Activated CD4-positive, alpha-beta T cell treated with anti-CD3 and anti-CD28 coated beads for 4 hours (primary cell): Measurements from ENCODE around the gene HDGFL2.

Source experiments
- DNase-seq, 2 donors: peaks; one replicate each; pipeline ENCODE4 v3.0.0-alpha.2; 2020

HDGFL2 gene

DNA sequence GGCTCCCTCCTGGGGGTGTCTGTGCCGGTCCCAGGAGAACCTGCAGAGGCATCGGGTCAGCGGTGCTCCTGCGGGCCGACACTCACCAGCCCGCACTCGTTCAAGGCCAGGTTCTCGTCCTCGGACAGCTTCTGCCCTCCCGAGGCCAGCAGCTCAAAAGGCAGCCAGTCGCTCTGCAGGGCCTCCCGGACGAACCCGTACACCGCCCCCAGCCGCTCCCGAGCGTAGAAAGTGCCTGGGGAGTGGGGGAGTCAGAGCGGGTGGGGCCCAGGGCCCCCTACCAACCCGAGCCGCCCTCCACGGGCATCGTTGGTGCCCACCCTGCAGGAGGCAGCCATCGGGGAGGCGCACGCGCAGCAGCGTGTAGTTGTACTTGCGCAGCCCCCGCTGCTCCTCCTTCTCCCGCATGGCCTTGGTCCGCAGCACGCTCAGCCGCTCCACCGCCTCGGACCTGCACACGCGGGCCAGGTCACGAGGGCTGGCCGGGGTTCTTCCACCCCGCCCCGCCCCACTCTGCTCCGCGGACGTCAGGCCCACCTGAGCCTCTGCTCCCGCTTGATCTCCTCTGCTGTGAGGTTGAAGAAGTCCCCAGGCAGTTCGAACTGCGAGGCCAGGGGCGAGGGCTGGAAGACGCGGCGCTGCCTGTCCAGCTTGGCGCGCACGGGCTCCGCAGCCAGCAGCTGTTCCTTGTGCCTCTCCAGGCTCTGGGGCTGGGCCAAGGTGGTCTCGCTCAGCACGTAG is 26.0 kb upstream of the HDGFL2 start:
- DNase-seq, result no peak

DNA sequence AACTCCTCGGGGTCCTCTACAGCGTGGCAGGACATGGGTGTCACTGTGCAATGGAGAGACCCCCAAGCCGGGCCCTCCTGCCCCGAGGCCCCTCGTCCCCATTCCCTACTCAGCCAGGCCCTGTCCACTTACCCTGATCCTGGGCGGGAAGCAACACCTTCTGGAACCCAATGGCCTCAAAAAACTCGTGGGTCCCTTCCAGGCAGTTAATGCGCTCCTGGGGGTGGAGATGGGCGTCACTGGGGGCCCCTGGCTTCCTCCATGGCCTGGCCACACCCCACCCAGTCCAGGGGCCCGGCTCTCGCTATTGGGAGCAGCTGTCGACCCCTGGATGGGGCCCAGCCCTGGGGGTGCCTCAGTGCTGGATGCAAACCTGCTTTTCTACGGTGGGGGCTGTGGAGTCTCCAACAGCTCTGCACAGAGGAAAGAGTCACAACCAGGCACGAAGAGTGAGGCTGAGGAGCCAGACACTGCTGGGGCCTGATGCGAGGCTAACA is 25.3 kb upstream of the HDGFL2 start:
- DNase-seq, result no peak

DNA sequence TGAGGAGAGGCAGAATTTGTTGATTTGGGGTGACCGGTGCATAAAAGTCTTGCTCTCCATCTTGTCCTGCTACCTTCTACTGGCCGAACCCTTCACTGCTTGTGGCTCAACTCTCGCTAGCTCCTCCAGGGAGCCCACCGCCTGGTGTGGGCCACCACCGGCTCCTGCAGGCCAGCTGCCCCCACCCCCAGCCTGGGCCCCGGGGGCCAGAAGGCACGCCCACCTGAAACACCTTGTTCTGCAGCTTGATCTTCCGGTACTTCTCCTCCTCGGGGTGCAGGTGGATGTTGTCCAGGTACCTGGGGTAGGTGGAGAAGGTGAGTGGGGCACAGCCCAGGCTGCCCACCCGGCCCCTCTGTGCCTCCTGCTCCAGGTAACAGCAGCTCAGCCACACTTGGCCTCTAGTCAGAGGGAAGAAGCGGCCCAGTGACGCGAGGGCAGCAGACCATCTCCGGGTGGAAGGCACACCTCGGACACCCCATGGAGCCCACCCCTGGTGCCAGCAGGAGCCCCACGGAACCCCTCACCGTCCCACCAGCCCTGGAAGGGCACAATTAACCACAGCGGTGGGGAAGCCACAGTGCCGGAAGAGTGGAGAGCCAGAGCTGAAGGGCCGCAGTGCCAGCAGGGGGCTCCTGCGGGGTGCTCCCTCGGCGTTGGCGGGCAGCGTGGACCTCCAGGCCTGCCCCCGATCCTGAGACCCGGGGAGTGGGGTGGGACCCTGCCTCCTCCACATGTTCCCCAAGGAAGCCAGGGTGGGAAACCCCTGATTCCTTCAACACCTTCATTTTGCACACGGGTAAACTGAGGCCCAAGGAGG is 24.6 kb upstream of the HDGFL2 start:
- DNase-seq, result no peak

DNA sequence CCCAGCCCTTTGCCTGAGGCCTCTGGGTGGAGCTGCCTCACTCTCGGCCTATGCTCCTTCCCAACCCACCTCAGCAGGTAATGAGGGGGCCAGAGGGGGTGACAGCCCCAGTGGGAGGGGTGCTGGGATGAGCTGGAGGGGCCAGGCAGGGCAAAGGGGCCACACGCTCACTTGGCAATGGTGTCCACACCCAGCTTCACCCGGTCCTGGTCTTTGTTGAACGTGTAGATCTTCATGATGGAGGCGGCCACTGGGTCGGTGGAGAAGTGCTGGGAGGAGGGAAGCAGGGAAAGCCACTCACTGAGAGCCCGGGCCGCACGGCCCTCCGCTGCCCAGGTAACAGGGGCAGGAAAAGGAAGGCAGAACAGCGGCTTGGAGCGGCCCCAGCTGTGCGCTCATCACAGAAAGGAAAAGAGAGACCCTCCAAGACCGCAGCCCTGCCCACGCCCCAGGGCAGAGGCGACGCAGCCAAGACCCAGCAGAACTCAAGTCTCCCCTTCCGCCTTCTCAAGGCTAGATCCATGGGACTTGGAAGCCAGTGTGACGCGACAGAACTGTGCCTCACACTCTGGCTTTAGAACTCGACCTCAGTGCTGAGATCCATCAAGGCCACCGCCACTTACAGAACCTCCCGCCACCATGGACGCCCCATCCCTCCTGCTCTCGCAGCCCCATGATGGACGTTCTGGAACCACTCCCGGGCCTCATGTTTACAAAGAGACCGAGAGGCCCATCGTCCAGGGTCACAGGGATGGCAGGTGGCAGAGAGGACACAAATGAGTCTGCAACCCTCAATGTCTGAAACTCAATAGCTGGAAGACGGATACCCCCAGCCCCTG is 23.7 kb upstream of the HDGFL2 start:
- no peak for DNase-seq

DNA sequence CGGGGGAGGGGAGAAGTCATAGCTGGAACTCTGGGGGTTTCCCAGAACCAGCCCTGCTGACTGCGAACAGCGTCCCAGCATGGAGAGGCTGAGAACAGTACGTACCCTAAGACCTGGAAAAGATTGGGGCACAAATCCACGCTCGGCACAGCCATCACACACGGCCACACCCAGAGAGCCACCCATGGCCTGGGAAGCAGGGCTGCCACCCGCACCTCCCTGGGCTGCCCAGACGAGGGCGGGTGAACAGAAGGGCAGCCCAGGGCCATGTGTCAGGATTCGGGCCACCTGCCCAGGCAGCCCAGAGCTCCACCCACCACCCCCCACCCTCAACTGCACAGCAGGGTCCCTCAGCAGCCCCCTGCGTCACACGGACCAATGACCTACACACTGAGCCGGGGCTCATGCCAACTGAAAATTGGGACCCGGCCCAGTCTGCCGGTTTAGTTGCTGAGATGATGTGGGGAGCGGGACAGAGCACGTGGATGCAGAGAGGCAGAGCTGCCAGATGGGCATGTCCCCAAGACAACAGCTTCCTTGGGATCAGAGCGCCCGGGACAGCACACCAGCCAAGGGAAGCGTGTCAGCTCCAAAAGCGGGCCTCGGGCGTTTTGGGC is 23.0 kb upstream of the HDGFL2 start:
- DNase-seq, result no peak

DNA sequence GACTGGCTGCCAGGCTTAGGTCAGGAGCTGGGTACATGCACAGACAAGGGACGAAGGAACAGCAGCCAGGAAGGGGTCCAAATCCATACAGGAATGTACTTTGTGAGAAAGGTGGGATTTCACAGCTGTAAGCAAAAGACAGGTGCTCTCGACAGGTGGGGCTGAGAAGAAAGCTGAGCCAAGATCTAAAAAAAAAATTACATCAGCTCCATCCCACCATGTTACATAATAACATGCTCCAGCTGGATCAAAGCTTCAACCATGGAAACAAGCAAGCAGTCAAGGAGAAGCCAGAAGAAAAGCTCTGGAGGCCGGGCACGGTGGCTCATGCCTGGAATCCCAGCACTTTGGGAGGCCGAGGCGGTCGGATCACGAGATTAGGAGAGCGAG is 22.5 kb upstream of the HDGFL2 start:
- DNase-seq, result no peak

DNA sequence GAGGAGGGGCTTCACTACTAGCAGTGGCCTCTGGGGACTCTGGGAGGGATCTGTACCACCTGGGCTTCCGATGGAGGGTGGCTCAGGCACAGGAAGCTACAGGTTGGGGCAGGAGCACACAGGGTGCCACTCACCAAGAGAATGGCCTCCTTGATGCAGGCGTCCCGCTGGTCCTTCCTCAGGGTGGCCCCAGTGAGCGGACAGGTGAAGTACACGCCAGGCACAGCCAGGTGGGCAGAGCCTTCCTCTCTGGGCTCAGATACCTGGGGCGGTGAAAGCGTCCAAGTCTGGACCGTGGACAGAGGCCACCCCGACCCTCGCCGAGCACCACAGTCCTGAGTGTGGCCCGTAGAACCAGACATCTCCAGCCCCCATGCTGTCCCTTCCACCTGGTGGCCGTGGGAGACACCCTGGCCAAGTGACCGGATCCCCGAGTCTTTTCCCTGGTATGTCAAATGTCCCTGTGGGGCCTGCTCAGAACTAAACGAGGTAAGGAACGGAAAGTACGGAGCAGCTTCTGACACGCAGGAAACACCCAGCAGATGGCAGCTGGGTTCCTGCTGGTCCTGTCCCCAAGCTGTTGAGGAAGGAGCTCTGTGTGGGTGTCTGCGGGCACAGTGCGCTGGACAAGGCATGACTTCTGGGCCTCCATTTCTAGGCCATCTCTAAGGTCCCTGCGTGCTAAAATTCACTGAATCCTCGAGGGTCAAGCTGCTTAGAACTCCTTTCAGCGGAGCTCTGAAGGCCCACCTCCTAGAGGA is 19.7 kb upstream of the HDGFL2 start:
- DNase-seq, result no peak

DNA sequence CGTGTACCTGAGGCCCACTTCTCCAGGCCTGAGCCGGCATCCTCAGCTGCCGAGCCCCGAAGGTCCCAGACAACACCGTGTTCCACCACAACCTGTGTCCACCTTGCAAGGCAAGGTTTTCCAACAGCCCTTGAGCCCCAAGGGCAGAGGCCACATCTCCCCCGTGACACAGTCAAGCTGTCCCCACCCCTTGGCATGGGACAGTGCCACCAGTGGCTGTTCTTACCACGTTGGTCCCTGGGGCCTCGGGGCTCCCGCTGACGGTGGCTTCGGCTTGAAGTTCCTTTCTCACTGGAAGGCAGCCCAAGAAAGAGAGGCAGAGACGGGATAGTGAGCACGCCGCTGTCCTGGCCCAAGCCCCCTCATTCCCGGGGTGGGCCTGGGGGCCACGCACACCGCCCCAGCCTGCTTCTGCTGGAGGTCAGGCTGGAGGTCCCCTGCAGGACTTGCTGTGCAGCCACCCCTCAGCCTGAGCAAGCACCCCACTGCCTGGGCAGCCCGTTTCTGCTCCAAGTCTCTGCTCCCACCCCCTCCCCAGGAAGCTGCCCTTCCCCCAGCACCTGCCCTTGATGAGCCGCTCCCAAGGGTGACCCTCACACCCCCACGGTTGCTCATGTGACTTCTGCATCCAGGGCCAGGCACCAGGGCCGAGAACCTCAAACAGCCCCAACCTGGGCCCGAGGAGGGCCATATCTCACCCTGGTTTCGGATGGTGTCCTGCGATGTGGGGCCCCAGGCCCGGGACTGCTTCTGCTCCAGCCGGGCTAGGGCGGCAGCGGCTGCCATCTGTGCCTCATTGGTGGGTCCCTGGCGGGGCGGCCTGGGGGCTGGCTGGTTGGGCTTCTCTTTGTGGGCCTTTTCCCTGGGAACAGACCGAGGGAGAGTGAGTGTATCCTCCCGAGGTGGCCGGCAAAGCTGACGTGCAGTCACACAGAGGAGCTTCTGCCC is 18.6 kb upstream of the HDGFL2 start:
- DNase-seq, result no peak

DNA sequence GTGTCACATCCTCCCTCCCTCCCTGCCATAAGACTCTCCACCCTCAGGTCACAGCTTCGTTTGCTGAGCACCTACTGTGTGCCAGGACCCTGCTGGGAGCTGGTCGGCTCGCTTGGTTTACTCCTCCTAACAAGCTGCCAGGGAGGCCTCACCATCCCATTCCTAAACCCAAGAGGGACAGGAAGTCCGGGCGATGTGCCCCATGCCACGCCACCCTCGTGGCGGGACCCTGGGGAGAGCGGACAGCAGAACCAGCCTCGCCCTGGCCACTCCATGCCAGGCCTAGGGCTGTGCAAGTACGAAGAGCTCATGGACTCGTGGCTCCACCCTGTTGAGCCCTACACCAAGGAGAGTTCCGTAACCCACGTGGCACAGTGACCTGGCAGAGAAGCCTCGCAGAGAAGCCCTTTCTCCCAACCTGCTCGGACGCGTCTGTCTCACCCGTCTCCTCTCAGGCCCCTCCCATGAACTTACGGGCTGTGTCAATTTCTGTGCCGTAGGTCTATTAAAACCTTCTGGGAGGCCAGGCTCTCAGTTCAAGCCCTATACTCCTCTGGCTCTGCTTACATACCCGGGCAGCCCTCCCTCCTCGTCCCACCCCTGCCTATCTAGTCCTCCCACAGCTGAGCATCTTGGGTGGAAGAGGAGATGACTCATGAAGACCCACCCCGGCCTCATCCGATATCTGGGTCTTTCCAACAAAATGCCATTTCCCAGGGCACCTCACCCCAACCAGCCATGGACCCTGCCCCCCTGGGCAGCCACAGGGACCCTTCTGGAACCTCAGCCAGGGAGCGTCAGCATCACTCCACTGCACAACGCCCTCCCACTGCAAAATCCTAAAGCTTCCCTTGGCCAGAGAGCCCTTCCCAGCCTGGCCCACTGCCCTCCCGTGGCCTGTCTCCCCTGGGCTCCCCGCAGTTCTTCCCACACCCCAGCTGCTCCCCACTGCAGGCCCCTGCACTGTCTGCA is 17.1 kb upstream of the HDGFL2 start:
- DNase-seq, result no peak

DNA sequence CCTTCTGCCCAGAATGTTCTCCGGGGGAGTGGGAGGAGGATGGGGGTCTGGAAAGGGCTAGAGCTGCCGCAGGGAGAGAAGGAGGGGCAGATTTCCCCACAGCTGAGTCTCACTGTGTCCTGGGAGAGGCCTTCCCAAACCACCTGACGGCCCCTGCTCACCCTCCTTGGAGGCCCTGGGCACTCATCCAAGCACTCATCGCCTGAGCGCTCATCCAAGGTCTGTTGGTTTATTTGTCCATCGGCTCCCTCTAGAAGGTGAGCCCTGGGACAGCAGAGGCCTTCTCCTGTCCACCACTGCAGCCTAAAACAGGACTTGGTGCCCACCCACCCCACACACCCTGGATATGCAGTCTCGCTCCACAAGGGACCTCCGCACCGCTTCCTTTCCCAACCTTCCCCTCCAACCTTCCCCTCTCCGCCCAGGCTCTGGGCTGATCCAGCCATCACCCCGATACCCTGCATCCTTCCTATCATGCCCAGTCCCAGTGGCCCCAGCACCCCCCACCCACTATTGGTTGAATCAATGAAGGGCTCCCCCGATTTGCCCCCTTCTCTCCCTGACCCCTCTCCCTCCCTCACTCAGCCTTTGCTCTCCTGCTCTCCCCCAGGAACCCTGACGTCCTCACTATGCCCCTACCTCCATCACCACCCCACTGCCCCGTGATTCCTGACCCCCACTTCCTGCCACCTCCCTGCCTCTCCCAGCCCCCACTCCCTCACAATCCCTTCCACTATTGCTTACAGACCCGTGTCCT is 16.2 kb upstream of the HDGFL2 start:
- DNase-seq, result no peak

DNA sequence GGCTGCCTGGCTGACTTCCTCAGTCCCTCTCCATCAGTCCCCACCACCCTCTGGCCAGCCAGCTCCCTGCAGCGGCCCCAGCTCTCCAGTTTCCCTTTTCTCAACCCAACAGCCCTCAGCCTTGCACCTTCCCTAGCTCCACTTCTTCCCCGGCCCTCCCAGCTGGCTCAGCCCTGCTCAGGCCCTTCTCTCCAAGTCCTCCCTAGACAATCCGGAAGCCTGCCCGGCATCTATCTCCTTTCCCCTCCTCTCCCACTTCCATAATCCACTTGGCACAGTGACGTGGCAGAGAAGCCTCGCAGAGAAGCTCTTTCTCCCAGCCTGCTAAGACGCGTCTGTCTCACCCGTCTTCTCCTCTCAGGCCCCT is 15.6 kb upstream of the HDGFL2 start:
- DNase-seq, result no peak

DNA sequence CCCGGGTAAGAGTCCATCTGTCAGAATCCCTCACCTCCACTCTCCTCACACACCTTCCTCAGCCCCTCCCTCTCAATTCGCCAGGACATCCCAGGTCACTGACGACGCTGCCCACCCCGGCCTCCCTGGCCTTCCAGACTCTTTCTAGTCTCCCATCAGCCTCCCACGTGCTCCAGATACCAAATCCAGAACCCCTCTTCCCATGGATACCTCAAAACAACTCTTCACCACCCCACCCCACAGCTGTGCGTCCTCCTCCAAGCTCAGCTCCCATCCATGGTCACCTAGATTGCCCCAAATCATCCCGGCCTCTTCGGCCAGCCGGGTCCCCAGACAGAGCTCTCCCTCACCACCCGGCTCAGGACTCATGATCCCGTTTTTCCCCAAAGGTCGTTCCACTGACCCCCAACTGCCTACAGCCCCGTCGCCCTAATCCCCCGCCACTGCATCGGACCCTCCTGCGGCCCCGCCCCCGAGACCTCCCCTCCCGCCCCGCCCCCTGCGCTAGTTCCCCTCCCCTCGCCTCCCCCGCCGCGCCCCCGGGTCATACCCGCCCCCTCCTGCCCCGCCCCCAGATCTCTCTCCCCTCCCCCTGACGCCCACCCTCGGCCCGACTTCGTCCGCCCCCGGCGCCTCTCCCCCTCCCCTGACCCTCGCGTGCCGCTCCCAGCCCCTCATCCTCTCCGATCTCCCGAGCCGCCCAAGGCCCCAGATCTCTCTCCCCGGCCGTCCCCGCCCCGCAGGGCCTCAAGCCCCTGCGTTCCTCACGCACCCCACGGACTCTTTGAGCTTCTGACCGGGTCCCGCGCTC is 15.0 kb upstream of the HDGFL2 start:
- peak; percentile 64 to 76 for DNase-seq

DNA sequence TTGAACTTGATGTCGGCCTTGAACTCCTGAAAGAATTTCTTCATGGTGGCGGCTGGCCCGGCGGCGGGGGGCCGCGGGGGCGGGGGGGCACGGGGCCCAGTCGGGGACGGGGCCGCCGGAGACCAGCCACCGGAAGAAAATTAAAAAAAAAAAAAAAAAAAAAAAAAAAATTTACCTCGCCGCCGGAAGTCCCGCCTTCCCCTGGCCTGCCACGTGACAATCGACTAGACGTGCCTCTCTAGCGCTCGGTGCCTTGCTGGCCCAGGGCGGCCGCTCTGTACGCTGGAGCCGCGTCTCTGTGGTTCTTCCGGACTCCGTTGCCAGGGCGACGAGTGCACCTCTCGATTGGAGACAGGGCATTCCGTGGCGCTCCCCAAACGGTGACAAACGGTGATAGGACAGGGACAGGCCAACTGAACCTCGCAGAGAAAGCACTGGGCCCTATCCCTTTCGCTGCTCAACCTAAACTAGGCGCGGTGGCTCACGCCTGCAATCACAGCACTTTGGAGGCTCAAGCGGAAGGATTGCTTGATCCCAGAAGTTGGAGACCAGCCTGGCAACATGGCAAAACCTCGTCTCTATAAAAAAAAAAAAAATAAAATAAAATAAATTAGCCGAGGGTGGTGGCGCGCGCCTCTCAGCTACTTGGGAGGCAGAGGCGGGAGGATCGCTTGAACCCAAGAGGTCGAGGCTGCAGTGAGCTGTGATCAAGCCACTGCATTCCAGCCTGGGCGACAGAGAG is 14.3 kb upstream of the HDGFL2 start, which contains the start of gene UBXN6:
TSS of gene UBXN6 (minus strand) at position 141 of the 742 bp plus-strand sequence. CDS start at position 44, 97 bp downstream.
- peak; percentile 98 for DNase-seq

DNA sequence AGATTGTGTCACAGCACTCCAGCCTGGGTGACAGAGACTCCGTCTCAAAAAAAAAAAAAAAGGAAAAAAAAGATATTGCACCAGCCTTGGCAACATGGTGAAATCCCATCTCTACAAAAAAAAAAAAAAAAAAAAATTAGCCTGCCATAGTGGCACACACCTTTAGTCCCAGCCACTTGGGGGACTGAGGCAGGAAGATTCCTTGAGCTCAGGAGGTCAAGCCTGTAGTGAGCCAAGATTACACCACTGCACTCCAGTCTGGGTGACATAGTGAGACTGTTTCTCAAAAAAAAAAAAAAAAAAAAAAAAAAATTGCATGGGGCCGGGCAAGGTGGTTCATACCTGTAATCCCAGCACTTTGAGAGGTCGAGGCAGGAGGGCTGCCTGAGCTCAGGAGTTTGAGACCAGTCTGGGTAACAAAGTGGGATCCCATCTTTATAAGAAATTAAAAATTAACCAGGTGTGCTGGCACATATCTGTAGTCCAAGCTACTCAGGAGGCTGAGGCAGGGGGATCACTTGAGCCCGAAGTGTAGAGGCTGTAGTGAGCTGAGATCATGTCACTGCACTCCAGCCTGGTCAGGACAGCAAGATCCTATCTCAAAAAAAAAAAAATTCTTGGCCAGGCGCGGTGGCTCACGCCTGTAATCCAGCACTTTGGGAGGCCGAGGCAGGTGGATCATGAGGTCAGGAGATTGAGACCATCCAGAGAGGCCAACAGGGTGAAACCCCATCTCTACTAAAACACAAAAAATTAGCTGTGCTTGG is 7.1 kb upstream of the HDGFL2 start:
- no peak for DNase-seq

DNA sequence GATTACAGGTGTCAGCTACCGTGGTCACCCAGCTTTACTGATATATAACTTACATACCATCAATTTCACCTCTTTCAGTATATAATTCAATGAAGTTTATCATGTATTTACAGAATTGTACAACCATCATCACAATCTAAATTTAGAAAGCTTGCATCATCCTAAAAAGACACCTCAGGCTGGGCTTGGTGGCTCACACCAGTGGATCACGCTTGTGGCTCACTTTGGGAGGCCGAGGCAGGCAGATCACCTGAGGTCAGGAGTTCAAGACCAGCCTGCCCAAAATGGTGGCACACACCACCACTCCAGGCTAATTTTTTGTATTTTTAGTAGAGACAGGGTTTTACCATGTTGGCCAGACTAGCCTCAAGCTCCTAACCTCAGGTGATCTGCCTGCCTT is 4.3 kb upstream of the HDGFL2 start:
- no peak for DNase-seq
